GM23338 (cell line): Measurements from ENCODE around the gene AIFM2.

Experiments used
- CREB1 ChIP-seq: fragments of 250-450 bp; sonication (Bioruptor Pico); IDR thresholded peaks from 2 replicates; pipeline ENCODE4 v1.5.0; 2020; ENCODE audit warnings: low read depth, mild to moderate bottlenecking, moderate library complexity
- EZH2 ChIP-seq: fragments of 200-600 bp; sonication (generic); IDR thresholded peaks from one replicate; pipeline ENCODE4 v1.8.0; 2017; ENCODE audit warnings: antibody characterized with exemption, mild to moderate bottlenecking, low read depth; ENCODE audit not compliant: unreplicated experiment
- EZH2phosphoT487 ChIP-seq: fragments of 200-600 bp; sonication (generic); IDR thresholded peaks from one replicate; pipeline ENCODE4 v1.8.1; 2018; ENCODE audit warnings: antibody characterized with exemption; ENCODE audit not compliant: unreplicated experiment
- JUNB ChIP-seq: IDR thresholded peaks from one replicate; pipeline ENCODE4 v1.6.1; 2016; ENCODE audit warnings: antibody characterized with exemption; ENCODE audit not compliant: unreplicated experiment
- NANOG ChIP-seq: IDR thresholded peaks from 2 replicates; pipeline ENCODE4 v1.6.1; 2016; ENCODE audit warnings: antibody characterized with exemption, borderline replicate concordance
- POLR2AphosphoS5 ChIP-seq: IDR thresholded peaks from 2 replicates; pipeline ENCODE4 v1.6.1; 2016; ENCODE audit warnings: antibody characterized with exemption, low read depth
- STAT1 ChIP-seq: IDR thresholded peaks from one replicate; pipeline ENCODE4 v1.6.1; 2016; ENCODE audit warnings: antibody characterized with exemption; ENCODE audit not compliant: unreplicated experiment
- ZNF114 ChIP-seq: fragments of 250-450 bp; sonication (Bioruptor Pico); IDR thresholded peaks from 2 replicates; pipeline ENCODE4 v1.5.0; 2020; ENCODE audit warnings: mild to moderate bottlenecking, moderate library complexity
- ZNF331 ChIP-seq: fragments of 250-450 bp; sonication (Bioruptor Pico); IDR thresholded peaks from 2 replicates; pipeline ENCODE4 v1.5.0; 2020; ENCODE audit warnings: low read depth, mild to moderate bottlenecking, moderate library complexity
- TF ChIP-seq, protein P1 (sequence below), 2 experiments: fragments of 200-600 bp in 1 of 2; sonication (generic) in 1 of 2; conservative IDR thresholded peaks; 2 replicates each; pipeline versions ENCODE4 v1.5.1 to v1.6.1; 2016 to 2017; ENCODE audit warnings: antibody characterized with exemption in 2 of 2, low read depth in 2 of 2, mild to moderate bottlenecking in 2 of 2, moderate library complexity in 1 of 2
- TF ChIP-seq, protein P2 (sequence below): IDR thresholded peaks from one replicate; pipeline ENCODE4 v1.6.1; 2018; ENCODE audit warnings: antibody characterized with exemption; ENCODE audit not compliant: unreplicated experiment
- TF ChIP-seq, protein P3 (sequence below): IDR thresholded peaks from 2 replicates; pipeline ENCODE4 v1.6.1; 2016; ENCODE audit warnings: antibody characterized with exemption
- TF ChIP-seq, protein P4 (sequence below): fragments of 250-450 bp; sonication (Bioruptor Pico); IDR thresholded peaks from 2 replicates; pipeline ENCODE4 v1.5.0; 2020; ENCODE audit warnings: mild to moderate bottlenecking, moderate library complexity

DNA sequence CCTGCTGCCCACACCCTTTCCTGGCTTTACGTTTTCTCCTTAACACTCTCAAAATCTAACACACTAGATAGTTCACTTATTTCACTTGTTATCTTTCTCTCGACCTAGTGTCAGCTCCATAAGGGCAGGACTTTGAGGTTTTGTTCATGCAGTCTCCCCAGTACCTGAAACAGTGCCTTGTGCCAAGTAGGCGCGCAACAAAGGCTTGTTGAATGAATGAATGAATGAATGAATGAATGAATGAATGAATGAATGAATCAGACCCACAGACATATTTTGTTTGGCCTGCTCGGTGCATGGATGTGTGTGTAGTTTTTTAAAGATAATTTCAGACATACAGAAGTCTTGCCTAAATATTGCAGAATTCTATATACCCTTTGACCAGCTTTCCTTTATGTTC is 7.7 kb upstream of the AIFM2 start:
- TF ChIP-seq, protein P1, sequence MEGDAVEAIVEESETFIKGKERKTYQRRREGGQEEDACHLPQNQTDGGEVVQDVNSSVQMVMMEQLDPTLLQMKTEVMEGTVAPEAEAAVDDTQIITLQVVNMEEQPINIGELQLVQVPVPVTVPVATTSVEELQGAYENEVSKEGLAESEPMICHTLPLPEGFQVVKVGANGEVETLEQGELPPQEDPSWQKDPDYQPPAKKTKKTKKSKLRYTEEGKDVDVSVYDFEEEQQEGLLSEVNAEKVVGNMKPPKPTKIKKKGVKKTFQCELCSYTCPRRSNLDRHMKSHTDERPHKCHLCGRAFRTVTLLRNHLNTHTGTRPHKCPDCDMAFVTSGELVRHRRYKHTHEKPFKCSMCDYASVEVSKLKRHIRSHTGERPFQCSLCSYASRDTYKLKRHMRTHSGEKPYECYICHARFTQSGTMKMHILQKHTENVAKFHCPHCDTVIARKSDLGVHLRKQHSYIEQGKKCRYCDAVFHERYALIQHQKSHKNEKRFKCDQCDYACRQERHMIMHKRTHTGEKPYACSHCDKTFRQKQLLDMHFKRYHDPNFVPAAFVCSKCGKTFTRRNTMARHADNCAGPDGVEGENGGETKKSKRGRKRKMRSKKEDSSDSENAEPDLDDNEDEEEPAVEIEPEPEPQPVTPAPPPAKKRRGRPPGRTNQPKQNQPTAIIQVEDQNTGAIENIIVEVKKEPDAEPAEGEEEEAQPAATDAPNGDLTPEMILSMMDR (conservative IDR thresholded peaks at IDR 0.05; ENCODE audit: low read depth in 2 of 2): no peak
- TF ChIP-seq POLR2AphosphoS5: no peak
- TF ChIP-seq JUNB: no peak
- TF ChIP-seq ZNF114 (CRISPR knock-in tag): no peak
- TF ChIP-seq, protein P2, sequence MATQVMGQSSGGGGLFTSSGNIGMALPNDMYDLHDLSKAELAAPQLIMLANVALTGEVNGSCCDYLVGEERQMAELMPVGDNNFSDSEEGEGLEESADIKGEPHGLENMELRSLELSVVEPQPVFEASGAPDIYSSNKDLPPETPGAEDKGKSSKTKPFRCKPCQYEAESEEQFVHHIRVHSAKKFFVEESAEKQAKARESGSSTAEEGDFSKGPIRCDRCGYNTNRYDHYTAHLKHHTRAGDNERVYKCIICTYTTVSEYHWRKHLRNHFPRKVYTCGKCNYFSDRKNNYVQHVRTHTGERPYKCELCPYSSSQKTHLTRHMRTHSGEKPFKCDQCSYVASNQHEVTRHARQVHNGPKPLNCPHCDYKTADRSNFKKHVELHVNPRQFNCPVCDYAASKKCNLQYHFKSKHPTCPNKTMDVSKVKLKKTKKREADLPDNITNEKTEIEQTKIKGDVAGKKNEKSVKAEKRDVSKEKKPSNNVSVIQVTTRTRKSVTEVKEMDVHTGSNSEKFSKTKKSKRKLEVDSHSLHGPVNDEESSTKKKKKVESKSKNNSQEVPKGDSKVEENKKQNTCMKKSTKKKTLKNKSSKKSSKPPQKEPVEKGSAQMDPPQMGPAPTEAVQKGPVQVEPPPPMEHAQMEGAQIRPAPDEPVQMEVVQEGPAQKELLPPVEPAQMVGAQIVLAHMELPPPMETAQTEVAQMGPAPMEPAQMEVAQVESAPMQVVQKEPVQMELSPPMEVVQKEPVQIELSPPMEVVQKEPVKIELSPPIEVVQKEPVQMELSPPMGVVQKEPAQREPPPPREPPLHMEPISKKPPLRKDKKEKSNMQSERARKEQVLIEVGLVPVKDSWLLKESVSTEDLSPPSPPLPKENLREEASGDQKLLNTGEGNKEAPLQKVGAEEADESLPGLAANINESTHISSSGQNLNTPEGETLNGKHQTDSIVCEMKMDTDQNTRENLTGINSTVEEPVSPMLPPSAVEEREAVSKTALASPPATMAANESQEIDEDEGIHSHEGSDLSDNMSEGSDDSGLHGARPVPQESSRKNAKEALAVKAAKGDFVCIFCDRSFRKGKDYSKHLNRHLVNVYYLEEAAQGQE: no peak
- TF ChIP-seq EZH2: no peak
- no peak for TF ChIP-seq CREB1 (CRISPR knock-in tag)
- no peak for TF ChIP-seq EZH2phosphoT487
- no peak for TF ChIP-seq ZNF331 (CRISPR knock-in tag)
- TF ChIP-seq STAT1: no peak
- TF ChIP-seq, protein P3, sequence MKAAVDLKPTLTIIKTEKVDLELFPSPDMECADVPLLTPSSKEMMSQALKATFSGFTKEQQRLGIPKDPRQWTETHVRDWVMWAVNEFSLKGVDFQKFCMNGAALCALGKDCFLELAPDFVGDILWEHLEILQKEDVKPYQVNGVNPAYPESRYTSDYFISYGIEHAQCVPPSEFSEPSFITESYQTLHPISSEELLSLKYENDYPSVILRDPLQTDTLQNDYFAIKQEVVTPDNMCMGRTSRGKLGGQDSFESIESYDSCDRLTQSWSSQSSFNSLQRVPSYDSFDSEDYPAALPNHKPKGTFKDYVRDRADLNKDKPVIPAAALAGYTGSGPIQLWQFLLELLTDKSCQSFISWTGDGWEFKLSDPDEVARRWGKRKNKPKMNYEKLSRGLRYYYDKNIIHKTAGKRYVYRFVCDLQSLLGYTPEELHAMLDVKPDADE: no peak
- no peak for TF ChIP-seq NANOG
- TF ChIP-seq, protein P4, sequence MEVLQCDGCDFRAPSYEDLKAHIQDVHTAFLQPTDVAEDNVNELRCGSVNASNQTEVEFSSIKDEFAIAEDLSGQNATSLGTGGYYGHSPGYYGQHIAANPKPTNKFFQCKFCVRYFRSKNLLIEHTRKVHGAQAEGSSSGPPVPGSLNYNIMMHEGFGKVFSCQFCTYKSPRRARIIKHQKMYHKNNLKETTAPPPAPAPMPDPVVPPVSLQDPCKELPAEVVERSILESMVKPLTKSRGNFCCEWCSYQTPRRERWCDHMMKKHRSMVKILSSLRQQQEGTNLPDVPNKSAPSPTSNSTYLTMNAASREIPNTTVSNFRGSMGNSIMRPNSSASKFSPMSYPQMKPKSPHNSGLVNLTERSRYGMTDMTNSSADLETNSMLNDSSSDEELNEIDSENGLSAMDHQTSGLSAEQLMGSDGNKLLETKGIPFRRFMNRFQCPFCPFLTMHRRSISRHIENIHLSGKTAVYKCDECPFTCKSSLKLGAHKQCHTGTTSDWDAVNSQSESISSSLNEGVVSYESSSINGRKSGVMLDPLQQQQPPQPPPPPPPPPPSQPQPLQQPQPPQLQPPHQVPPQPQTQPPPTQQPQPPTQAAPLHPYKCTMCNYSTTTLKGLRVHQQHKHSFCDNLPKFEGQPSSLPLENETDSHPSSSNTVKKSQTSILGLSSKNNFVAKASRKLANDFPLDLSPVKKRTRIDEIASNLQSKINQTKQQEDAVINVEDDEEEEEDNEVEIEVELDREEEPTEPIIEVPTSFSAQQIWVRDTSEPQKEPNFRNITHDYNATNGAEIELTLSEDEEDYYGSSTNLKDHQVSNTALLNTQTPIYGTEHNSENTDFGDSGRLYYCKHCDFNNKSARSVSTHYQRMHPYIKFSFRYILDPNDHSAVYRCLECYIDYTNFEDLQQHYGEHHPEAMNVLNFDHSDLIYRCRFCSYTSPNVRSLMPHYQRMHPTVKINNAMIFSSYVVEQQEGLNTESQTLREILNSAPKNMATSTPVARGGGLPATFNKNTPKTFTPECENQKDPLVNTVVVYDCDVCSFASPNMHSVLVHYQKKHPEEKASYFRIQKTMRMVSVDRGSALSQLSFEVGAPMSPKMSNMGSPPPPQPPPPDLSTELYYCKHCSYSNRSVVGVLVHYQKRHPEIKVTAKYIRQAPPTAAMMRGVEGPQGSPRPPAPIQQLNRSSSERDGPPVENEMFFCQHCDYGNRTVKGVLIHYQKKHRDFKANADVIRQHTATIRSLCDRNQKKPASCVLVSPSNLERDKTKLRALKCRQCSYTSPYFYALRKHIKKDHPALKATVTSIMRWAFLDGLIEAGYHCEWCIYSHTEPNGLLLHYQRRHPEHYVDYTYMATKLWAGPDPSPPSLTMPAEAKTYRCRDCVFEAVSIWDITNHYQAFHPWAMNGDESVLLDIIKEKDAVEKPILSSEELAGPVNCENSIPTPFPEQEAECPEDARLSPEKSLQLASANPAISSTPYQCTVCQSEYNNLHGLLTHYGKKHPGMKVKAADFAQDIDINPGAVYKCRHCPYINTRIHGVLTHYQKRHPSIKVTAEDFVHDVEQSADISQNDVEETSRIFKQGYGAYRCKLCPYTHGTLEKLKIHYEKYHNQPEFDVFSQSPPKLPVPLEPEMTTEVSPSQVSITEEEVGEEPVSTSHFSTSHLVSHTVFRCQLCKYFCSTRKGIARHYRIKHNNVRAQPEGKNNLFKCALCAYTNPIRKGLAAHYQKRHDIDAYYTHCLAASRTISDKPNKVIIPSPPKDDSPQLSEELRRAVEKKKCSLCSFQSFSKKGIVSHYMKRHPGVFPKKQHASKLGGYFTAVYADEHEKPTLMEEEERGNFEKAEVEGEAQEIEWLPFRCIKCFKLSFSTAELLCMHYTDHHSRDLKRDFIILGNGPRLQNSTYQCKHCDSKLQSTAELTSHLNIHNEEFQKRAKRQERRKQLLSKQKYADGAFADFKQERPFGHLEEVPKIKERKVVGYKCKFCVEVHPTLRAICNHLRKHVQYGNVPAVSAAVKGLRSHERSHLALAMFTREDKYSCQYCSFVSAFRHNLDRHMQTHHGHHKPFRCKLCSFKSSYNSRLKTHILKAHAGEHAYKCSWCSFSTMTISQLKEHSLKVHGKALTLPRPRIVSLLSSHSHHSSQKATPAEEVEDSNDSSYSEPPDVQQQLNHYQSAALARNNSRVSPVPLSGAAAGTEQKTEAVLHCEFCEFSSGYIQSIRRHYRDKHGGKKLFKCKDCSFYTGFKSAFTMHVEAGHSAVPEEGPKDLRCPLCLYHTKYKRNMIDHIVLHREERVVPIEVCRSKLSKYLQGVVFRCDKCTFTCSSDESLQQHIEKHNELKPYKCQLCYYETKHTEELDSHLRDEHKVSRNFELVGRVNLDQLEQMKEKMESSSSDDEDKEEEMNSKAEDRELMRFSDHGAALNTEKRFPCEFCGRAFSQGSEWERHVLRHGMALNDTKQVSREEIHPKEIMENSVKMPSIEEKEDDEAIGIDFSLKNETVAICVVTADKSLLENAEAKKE (CRISPR knock-in tag): no peak
